Measurements from ENCODE around the gene ENOX2.
"Not testable (repeated sequence)": the region's sequence is repeated elsewhere in the genome, so short reads cannot be mapped to it uniquely, and the experiment has no call there.

- not testable (repeated sequence) for TF ChIP-seq CTCF (conservative IDR thresholded peaks at IDR 0.05); EZH2 (IDR thresholded peaks at IDR 0.05; ENCODE audit: low read depth)
These were observed 16.7 kb upstream of the ENOX2 start for GRCh38 chrX:130919676-130920075.

All from PC-9 (cell line).